Left ventricle myocardium inferior (tissue), 1 donor: ENCODE results near the gene MCTP2. TPM values are rescaled to one million over a fixed set of nuclear protein-coding genes. Genes with fewer than 3 reads are reported as not detected.

Experiments used
- DNase-seq: peaks from one replicate; pipeline ENCODE4 v3.0.0-alpha.2; 2020
- H3K27ac ChIP-seq: fragments of 200-600 bp; replicated peaks from 2 replicates; pipeline ENCODE4 v1.8.0; 2021
- H3K27me3 ChIP-seq: fragments of 200-600 bp; 2 replicates; pipeline ENCODE4 v1.8.0; 2021; ENCODE audit warnings: low read depth
- H3K36me3 ChIP-seq: fragments of 200-600 bp; 2 replicates; pipeline ENCODE4 v1.8.0; 2021
- H3K4me1 ChIP-seq: fragments of 200-600 bp; 2 replicates; pipeline ENCODE4 v1.8.0; 2021
- H3K4me3 ChIP-seq: fragments of 200-600 bp; 2 replicates; pipeline ENCODE4 v1.8.0; 2021; ENCODE audit warnings: mild to moderate bottlenecking, moderate library complexity
- H3K9me3 ChIP-seq: fragments of 200-600 bp; replicated peaks from 2 replicates; pipeline ENCODE4 v1.8.0; 2021
- intact Hi-C: fragments of 100-400 bp; cut with micrococcal nuclease; formaldehyde crosslinking; loops from one replicate; pipeline ENCODE4 v1.11.0; 2022
- total RNA-seq: library from RNA; stranded (reverse); fragmentation: NEBNext Ultra II Directional; extraction: Animal tissue kit (Norgen Biotek cat#: 25700); gene quantifications from one replicate; pipeline ENCODE4 v1.2.1, GENCODE V29; 2021
- TF ChIP-seq, protein P1 (sequence below): fragments of 200-600 bp; IDR thresholded peaks from 2 replicates; pipeline ENCODE4 v1.8.0; 2021; ENCODE audit warnings: antibody characterized with exemption, mild to moderate bottlenecking, borderline replicate concordance
- donor health status: DM: no; HTN: yes; CAD: no; lungs with severe emphysema.

The MCTP2 gene
- total RNA-seq, 1 donor from 2014 or later = 1.0 TPM

DNA sequence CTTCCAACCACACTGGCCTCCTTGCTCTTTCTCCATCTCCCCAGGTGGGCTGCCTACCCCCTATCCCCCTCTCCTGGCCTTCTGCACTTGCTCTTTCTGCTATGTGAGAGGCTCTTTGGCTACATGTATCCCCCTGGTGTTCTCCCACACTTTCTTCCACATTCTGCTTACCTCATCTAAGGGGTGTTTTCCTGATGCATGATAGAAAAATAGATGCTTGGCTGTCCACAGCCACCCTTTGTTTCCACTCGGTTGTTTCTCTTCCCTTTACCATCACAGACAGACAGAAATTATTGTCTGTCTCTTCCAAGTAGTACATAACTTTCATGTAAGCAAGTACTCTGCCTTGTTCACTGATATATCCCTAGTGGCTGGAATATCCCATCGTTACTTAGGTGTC is 39.2 kb downstream of the MCTP2 start:
- intact Hi-C loops = no loop called here
- no peak for DNase-seq
- Histone ChIP-seq H3K27ac (no peak overlapping the region), H3K4me3 (no peak overlapping the region), H3K27me3 (peaks cover 7% of the 10 kb centered on the region), H3K4me1 (no peaks in the 10 kb centered on the region), H3K9me3 (peaks cover 12% of the 10 kb centered on the region), H3K36me3 (no peaks in the 10 kb centered on the region)
- TF ChIP-seq, protein P1, sequence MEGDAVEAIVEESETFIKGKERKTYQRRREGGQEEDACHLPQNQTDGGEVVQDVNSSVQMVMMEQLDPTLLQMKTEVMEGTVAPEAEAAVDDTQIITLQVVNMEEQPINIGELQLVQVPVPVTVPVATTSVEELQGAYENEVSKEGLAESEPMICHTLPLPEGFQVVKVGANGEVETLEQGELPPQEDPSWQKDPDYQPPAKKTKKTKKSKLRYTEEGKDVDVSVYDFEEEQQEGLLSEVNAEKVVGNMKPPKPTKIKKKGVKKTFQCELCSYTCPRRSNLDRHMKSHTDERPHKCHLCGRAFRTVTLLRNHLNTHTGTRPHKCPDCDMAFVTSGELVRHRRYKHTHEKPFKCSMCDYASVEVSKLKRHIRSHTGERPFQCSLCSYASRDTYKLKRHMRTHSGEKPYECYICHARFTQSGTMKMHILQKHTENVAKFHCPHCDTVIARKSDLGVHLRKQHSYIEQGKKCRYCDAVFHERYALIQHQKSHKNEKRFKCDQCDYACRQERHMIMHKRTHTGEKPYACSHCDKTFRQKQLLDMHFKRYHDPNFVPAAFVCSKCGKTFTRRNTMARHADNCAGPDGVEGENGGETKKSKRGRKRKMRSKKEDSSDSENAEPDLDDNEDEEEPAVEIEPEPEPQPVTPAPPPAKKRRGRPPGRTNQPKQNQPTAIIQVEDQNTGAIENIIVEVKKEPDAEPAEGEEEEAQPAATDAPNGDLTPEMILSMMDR = no peak

- no peak for DNase-seq
- intact Hi-C loops = no loop called here
- H3K27me3 ChIP-seq = peaks cover 7% of the 10 kb centered on the region
- TF ChIP-seq, protein P1 = no peak
- peaks cover 12% of the 10 kb centered on the region for H3K9me3 ChIP-seq
- no peak overlapping the region for H3K27ac ChIP-seq
- H3K36me3 ChIP-seq = no peaks in the 10 kb centered on the region
- H3K4me3 ChIP-seq = no peak overlapping the region
- no peaks in the 10 kb centered on the region for H3K4me1 ChIP-seq
Observed at GRCh38 chr15:94272251-94272898, 41.0 kb downstream of the MCTP2 start.

GRCh38 chr15:94273826-94274225 is 42.5 kb downstream of the MCTP2 start:
- no peak for DNase-seq
- no peak overlapping the region for H3K4me3 ChIP-seq
- peaks cover 7% of the 10 kb centered on the region for H3K27me3 ChIP-seq
- TF ChIP-seq, protein P1 = no peak
- intact Hi-C loops = no loop called here
- H3K9me3 ChIP-seq = peaks cover 12% of the 10 kb centered on the region
- H3K36me3 ChIP-seq = no peaks in the 10 kb centered on the region
- no peaks in the 10 kb centered on the region for H3K4me1 ChIP-seq
- H3K27ac ChIP-seq = no peak overlapping the region

DNA sequence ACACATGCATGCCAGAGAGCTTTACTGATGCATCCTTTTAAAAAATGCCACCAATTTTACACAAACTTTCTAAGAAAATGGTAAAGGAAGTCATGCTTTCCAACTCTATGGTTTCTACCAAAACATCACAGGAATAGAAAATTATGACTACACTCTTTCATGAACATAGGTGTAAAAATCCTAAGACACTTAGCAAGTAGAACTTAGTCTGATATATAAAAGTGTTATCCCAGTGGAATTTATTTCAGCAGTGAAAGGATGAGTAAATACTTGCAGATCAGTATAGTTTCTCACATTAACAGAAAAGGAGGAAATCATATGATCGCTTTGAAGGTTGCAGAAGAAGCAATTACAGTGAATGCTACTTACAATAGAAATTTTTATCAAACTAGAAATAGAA is 43.4 kb downstream of the MCTP2 start:
- intact Hi-C loops = no loop called here
- no peak for DNase-seq
- Histone ChIP-seq H3K4me1 (no peaks in the 10 kb centered on the region), H3K27ac (no peak overlapping the region), H3K9me3 (peaks cover 12% of the 10 kb centered on the region), H3K36me3 (no peaks in the 10 kb centered on the region), H3K4me3 (no peak overlapping the region), H3K27me3 (peaks cover 7% of the 10 kb centered on the region)
- TF ChIP-seq, protein P1 = no peak

GRCh38 chr15:94277485-94277884 is 46.1 kb downstream of the MCTP2 start:
- Histone ChIP-seq H3K4me3 (no peak overlapping the region), H3K4me1 (no peaks in the 10 kb centered on the region), H3K27ac (no peak overlapping the region), H3K36me3 (no peaks in the 10 kb centered on the region), H3K27me3 (peaks cover under 1% of the 10 kb centered on the region), H3K9me3 (peaks cover 24% of the 10 kb centered on the region)
- TF ChIP-seq, protein P1 = no peak
- intact Hi-C loops = no loop called here
- no peak for DNase-seq
